C1 segment of cervical spinal cord (tissue), 14 donors: ENCODE results near the gene ITIH5.
A peak's percentile ranks its signal among the peaks of the same experiment; 100 is the strongest.

Source experiments
- DNase-seq, 14 donors: peaks; one replicate each; lab custom pipeline; 2025; lab: John Stamatoyannopoulos, UW

ITIH5 gene

DNA sequence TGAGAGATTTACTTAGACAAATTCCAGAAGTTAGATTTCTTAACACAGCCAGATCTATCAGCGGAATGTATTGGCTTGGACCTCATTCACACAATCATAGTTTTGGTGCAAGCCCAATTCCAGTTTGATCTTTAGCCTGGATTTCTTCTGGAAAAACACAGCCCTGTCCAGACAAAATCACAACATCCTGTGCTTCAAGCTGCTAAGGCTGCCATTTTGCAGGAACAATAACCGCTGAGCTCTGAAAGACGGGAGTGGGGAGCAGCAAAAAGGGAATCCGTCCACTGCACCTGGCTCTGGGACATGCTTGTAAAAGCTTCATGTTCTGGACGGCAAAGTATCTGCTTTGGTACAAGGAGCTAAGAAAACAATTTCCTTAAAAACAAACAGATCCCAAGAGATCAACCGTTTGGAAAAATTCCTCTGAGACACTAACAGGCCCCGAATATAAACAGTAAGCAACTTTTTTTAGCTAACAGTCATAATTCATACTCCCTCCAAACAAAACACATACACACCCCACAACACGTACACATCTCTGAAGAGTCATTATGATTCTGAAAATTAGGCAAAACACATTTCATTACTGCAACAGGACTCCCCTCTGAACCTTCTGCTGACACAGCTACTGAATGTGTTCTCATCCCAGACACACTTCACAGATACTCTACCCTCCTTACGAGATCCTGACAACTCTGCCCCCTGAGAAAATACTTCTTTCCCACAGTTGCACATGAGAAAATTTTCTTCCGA, 32.4 kb downstream of the ITIH5 start:
- no peak for DNase-seq

DNA sequence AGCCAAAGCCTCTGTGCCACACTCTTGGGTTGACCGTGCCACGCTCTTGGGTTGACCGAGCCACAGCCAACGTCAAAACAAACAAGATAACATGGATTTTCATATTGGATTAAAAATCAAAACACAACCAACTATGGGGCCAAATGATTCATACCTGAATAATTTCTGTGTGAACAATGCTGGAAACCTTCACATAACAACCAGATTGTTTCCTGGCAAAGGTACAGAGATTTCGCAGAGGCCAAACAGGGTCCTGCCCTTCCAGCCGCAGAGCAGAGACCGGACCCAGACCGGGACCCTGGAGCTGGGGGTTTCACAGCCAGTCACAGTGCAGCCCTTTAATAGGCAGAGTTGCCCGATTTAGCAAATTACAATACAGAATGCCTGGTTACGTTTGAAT, 40.5 kb downstream of the ITIH5 start:
- DNase-seq = no peak

DNA sequence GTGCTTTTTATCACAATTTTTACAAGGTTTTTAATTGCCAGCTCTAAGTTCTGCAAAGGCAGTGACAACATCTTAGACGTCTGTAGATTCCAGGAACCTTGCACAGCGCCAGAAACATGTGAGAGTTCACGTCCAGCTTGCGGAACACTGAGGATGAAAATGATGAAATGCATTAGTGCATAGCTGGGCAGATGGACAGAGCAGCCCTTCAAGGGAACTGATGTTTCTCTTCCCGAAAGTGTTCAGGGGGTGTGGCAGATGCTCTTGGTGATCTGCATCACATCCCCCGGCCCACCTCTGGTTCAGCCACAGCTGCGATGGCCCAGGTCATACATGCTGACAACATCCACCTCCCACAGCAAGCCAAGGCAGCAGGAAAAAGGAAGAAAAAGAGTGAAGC, 40.9 kb downstream of the ITIH5 start:
- no peak for DNase-seq

DNA sequence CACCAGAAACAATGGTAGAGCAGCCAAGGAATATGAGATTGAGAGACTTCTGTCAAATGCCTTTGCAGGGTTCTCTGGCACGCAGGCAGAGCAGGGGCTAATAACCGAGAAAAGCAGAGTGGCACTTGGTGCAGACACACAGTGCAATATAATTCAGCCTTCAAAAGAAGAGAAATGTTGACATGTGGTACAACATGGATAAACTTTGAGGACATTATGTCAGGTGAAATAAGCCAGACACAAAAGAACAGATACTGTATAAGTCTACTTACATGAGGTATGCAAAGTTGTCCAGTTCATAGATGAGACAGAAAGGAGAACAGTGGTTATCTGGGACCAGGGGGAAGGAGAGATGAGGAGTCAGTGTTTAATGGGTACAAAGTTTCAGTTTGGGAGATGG, 41.8 kb downstream of the ITIH5 start:
- DNase-seq = no peak

DNA sequence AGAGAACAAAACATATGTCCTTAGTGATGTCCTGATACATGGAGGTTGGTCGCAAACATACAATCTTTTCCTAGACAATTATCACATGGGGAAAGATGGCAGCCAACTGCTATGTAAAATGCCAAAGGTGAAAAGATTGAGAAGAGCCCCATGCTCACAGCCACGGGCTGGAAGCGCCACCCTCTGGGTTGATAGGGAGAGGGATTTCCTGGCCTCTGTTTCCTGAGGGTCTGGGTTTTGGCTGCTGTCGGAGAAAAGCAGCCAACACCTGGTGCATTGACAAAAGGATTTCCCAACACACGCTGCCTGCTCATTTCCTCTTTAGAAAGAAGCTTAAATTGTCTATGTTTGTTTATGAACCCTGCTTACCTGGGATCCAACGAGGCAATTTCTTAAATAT, 43.8 kb downstream of the ITIH5 start:
- no peak for DNase-seq

DNA sequence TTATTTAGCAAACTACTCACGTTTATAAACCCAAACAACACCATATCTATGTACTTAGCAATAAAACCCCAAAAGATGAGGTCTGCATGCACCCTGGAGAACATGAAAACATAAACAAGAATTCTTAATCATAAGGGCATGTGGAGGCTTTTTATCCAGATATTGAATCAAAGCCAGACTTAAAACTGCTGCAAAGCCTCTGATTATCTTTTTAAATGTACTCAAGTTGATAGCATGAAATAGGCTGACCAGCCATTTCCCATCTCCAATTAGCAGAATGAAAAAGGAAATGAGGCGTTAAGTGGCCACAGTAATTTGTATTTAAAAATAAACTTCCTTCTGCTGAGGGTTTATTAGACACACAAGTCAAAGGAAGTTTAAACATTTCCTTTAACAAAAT, 48.3 kb downstream of the ITIH5 start:
- DNase-seq = no peak

DNA sequence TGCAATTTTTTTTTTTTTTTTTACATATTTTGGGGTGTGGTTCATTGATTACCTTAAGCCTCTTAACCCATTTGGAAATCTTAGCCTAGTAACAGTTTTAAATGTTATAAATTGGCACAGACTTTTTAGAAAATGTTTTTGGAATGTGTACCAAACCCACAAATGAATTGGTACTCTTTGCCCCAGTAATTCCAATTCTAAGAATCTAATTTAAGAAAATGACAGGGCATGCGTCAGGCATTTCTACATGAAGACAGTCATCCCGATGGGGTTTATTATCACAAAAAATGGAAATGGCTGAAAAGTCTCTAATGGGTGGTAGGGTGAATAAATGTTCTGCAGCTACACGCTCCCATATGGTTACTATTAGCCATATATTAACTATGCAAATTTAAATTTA, 54.9 kb downstream of the ITIH5 start:
- DNase-seq = no peak

DNA sequence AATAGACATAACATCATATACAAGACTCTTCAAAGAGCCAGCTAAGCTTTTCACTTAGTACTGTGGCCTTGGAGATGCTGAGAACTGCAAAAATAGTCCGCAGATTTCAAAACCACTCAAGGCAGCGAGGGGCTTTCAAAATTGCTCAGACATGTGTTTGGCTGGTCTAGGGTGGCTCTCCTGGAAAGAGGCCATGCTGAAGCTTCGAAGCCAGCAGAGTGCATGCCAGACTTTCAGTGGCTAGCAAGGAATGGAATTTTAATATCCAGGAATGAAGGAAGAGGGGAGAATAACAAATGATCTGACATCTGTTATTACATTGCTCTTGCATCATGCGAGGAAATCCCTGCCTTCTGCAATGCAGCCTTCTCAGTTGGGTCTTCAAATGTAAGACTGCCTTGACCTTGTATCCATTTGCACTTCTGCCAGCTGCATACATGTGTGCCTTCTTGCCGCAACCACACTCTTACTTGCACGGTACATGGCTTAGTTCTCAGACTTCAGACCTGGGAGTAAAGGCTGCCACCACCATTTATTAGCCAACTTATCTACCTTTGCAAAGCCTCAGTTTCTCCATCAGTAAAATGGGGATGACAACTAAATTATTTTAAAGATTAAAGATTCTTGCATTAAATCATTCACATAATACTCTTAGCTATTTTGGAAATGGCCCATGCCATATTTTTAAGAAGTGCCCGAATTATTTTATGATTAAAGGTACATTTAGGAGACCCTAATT, 55.9 kb downstream of the ITIH5 start:
- peak in 6 of 14 donors; percentile 2 to 62 (median 34) for DNase-seq

DNA sequence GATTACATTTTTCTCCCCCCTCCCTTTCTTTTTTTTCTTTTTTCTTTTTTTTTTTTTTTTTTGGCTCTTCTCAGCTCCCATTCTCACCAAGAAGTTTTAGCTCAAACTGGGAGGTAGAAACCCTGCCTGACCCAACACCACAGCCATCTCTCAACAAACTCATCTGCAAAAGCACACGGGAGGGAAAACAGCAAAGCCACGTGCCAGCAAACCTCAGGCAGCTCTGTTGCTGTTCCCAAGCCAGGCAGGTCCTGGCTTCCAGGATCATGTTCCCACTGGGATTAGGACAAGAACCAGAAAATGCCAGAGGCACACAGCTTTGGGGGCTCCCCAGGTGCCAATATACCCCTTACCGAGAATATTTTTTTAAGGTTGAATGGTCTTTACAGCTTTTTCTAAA, 56.7 kb downstream of the ITIH5 start:
- no peak for DNase-seq

DNA sequence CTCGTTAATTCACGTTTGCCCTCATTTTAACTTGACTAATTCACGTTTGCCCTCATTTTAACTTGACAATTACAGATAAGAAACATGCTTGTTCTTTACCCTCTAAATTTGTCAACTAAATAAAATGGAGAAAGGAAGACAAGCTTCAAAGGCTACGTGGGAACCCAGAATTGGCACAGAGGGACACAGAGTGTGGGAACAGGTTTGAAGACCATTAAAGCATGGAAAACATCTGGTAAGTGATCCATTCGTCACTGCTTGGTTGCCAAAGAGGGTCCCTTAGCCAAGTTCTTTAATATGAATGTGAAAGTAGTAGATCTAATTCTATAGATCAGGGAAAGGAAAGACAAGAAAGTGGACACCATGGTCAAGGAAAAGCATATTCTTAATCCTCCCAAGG, 57.2 kb downstream of the ITIH5 start:
- no peak for DNase-seq

DNA sequence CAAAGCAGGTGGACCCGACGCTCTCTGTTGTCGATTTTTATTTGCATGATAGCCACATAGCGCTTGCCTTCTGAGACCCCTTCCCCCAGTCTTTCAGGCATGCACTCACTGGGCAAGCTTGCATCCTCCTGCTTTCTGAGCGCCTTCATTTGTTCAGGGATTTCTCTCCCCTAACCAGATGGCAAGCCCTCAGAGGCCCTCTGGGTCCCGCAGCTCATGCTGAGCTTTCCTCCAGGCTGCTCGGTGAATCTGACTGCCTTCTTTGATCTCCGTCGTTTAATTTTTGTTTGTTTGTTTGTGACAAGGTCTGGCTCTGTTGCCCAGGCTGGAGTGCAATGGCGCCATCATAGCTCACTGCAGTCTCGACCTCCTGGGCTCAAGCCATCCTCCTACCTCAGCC, 58.8 kb downstream of the ITIH5 start:
- DNase-seq = no peak

DNA sequence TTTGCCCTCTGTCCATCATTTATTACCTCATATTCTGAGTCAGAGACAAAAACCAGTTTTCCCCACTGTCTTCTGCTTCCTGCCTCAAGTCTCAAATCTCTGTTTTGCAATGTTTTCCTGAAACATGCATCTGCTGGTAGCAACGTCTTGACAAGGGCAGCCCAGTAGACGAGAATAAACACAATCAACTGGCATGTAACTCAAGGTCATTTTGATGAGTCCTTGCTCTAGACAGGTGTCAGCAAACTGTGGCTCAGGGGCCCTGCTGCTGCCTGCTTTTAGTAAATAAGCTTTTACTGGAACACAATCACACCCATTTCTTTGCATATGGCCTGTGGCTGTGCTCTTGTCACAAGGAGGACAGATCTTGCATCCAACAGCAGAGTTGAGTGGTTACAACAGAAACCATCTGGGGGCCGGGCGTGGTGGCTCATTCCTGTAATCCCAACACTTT, 59.8 kb downstream of the ITIH5 start:
- no peak for DNase-seq

DNA sequence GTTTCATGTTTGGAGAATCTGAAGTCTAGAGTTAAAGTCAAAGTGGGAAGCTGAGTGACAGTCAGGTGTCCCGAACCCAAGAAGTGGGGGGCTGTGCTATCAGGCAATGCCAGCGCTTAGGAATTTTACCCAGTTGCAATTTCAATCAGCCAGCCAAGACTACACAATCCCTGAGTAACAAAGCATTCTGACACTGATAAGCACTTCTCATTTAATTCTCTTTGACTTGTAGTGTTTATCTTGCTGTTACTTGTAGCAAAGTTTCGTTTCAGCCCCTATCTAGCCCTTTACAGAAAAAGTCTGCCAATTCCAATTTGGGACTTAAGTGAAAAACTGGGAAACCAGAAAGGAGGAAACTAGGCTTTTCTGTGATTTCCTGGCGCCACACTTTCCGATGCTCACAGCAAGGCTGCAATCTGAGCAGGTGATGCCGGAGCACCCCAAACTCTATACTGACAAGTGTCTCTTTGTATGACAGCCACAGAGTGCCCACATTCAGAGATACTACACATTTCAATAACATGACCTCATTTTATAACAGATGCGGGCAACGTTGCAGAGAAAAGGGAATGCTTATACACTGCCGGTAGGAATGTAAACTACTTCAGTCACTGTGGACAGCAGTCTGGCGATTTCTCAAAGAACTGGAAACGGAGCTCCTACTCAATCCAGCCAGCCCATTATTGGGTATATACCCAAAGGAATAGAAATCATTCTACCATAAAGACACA, 61.0 kb downstream of the ITIH5 start:
- no peak for DNase-seq

DNA sequence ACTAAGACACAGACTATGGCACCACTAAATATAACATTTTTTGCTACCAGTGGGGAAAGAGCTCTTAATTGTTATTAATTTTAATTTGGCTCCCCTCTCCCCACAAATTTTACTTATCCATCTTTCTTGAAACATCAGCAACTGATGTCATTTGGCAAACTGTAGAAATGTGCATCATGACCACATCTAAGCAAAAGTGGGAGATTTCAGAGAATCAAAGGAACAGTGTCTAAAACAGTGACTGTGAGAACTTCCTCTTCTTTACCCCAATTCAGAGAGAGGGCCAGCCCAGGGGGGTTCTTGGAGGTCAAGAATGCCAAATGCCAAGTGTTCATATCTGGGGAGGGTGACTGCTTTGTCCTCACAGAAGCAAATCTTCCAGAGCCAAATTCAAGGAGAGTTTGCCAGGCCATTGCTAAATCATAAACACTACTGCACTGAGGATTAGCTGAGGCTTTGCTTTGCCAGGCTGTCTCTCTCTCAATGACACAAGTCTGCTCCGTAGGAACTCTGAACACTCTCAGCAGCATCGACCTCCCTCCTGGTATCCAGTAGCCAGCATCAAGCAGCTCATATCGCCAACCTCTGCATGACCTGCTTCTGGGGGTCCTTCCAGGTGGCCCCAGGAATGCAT, 65.6 kb downstream of the ITIH5 start:
- DNase-seq = no peak

DNA sequence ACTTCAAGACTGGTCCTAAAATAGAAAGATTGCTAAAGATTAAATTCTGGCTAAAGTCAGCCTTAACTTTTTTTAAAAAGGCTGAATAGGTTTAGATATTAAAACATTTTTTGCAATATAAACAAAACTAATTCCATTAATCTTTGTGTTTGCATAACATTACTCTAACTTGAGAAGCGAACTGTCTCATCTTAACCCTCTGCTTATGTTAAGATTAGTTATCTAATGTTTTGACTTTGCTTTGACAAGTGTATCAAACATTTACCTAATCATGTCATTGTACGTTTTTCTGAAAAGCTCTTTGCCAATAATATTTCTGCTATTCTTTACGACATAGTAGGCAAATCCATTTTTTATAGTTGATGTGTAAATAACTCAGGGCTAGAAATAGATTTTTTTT, 68.0 kb downstream of the ITIH5 start:
- no peak for DNase-seq

DNA sequence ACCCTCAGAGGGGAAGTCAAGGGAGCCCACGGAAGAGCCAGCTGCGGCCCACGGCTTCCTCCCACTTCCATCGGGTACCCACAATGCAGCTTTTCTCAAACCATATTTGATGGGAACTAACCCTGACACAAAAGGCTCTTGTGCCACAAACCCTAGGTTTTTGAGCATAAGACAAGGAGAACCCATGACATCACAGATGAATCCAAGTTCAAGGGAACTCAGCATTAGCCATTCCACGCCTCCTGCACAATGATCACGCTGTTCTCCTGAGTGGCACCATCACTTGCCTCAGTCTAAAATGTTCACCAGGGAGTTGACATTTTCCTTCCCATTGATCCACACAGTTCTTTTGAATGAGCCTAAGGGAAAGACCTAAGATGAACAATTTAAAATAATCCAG, 70.4 kb downstream of the ITIH5 start:
- DNase-seq = no peak

DNA sequence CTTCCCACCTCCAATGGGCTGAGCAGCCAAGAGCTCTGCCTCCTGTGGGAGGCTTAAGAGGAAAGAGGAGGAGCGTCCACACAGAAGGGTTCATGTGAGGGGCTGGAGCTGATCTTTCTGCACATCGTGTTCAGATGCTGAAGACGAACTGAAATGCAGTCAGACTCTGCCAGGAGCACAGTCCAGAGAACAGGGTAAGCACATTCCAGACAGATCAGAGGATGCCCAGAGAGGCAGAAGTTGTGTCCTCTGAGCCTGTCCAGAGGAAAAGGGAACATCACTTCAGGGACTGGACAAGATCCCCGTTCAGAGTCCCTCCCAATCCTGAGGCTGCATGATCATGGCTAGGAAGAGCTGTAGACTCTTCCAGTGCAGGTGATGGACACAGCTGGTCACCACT, 72.9 kb downstream of the ITIH5 start:
- DNase-seq = no peak

DNA sequence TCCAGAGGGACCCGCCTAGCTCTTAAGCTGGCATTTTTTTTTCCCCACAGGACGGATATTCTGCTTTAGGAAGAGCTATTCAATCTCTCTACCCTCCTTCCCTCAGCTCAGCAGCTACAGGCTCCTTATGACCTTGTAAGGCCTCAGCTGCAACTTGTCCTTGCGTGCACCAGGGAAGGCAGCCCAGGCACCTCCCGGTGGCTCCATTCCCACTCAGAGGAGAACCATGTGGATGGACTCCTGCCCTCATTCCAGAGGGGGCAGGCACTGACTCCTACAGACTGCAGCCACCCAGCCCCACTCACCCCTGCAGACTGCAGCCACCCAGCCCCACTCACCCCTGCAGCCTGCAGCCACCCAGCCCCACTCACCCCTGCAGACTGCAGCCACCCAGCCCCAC, 73.7 kb downstream of the ITIH5 start:
- DNase-seq = peak in 5 of 14 donors; percentile 10 to 17 (median 14)

DNA sequence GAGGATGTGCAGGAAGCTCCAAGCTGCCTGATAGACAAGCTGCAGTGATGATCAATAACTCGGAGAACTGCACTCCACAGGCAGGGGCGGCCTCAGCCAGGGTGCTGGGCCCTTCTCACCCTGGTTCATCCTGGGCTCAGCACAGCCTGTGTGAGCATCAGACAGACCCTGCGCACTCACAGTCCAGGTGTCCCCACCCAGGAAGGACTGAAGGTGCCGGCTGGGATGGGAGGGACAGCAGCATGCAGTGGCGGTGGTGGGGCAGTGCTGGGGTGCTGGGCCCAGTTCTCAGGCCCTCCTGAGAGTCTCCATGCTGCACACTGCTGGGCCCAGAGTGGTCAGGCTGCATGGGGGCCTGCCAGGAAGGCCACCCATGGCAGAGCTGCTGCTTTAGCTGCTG, 74.1 kb downstream of the ITIH5 start:
- DNase-seq = no peak

DNA sequence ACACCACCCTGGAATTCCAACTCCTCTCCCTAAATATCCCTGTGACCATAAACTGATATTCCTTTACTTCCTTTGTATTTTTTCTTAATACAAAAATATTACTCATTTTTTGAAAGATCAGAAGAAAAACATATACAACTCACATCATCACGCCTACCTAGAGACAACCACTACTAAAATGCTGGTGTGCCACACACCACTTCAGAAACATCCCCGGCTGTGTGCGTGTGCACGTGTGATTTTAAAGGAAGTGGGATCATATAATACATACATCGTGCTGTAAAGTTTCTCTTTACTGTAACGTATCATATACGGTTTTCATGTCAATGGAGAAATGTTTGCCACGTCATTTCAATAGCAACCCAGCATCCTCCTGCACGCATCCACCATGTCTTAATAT, 76.5 kb downstream of the ITIH5 start:
- no peak for DNase-seq

DNA sequence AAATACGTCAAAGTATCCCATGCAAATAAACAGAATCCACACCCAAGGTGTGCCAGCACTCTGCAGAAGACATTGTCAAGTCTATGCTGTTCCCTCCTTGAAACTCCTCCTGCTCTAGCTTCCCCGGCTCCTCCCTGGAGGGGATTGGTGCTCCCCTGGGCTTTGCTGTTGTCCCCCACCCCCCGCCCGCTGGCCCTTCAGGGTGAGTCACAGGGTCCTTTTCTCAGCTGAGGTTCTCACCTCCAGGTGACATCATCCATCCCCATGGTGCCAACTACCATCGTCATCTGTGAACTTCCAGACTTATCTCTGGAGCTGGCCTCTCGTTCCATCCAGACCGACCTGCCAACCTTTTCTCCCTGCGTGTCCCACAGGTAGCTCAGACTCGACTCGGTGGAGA, 77.0 kb downstream of the ITIH5 start:
- DNase-seq = no peak

DNA sequence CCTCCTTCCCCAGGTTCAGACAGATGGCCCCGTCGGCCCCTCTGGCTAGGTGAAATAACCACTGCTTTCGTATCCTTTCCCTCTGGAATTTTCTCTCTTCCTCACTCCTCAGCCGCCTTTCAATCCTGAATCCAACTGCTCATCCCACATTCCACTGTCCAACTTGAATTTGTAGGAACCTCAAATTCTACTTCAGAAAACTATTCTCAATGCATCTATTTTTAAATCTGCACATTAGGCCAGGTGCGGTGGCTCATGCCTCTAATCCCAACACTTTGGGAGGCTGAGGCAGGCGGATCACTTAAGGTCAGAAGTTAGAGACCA, 78.9 kb downstream of the ITIH5 start:
- no peak for DNase-seq
